Osteocyte (in vitro differentiated cells): ENCODE results near the gene WNK2. TPM values are rescaled to one million over a fixed set of nuclear protein-coding genes. Genes with fewer than 3 reads are reported as not detected.

Experiments
- DNase-seq: peaks from one replicate; pipeline ENCODE4 v3.0.0; 2021; ENCODE audit warnings: mixed read lengths; ENCODE audit not compliant: unreplicated experiment; ENCODE audit errors: extremely low spot score
- H3K27ac Mint-ChIP-seq: one replicate; pipeline ENCODE4 v1.8.0; 2021; ENCODE audit warnings: mild to moderate bottlenecking, mixed read lengths; ENCODE audit not compliant: unreplicated experiment
- H3K27me3 Mint-ChIP-seq: one replicate; pipeline ENCODE4 v1.8.0; 2021; ENCODE audit warnings: mixed read lengths; ENCODE audit not compliant: unreplicated experiment
- H3K36me3 Mint-ChIP-seq: one replicate; pipeline ENCODE4 v1.8.0; 2021; ENCODE audit warnings: mixed read lengths; ENCODE audit not compliant: unreplicated experiment
- H3K4me1 Mint-ChIP-seq: one replicate; pipeline ENCODE4 v1.8.0; 2021; ENCODE audit warnings: mixed read lengths; ENCODE audit not compliant: unreplicated experiment
- H3K4me3 Mint-ChIP-seq: one replicate; pipeline ENCODE4 v1.8.0; 2021; ENCODE audit warnings: mild to moderate bottlenecking, moderate library complexity, mixed read lengths; ENCODE audit not compliant: unreplicated experiment
- H3K9me3 Mint-ChIP-seq: one replicate; pipeline ENCODE4 v1.8.0; 2021; ENCODE audit warnings: mixed read lengths; ENCODE audit not compliant: unreplicated experiment
- total RNA-seq: library from RNA; stranded (reverse); gene quantifications from 2 replicates; pipeline ENCODE4 v1.2.1, GENCODE V29; 2021
- TF ChIP-seq, protein P1 (sequence below): fragments of 200-600 bp; sonication (generic); IDR thresholded peaks from 2 replicates; pipeline ENCODE4 v1.5.0; 2021; ENCODE audit warnings: antibody characterized with exemption, mild to moderate bottlenecking, moderate library complexity

Gene WNK2
- total RNA-seq, 1 donor from 2014 or later = not detected

DNA sequence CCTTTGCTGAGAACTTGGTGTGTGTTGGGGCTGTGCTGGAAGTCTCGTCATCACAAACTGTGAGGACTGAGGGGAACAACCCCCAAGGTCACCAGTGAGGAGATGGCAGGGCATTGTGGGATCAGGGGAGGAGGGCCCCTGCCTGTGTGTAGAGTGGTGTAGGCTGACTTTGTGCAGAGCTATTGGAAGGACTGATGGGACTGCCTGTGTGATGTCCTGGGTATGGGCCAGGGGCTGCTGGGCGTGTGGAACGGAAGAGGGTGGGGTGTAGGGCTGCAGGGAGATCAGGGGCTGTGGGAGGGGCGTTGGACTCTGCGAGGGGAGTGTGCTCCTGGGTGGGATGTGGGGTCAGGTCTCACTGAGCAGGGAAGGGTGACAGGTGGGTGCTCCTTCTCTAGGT is 3.6 kb downstream of the WNK2 start:
- TF ChIP-seq, protein P1, sequence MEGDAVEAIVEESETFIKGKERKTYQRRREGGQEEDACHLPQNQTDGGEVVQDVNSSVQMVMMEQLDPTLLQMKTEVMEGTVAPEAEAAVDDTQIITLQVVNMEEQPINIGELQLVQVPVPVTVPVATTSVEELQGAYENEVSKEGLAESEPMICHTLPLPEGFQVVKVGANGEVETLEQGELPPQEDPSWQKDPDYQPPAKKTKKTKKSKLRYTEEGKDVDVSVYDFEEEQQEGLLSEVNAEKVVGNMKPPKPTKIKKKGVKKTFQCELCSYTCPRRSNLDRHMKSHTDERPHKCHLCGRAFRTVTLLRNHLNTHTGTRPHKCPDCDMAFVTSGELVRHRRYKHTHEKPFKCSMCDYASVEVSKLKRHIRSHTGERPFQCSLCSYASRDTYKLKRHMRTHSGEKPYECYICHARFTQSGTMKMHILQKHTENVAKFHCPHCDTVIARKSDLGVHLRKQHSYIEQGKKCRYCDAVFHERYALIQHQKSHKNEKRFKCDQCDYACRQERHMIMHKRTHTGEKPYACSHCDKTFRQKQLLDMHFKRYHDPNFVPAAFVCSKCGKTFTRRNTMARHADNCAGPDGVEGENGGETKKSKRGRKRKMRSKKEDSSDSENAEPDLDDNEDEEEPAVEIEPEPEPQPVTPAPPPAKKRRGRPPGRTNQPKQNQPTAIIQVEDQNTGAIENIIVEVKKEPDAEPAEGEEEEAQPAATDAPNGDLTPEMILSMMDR = no peak
- Mint-ChIP-seq H3K4me1 (peaks cover 3% of the 10 kb centered on the region), H3K4me3 (no peak overlapping the region), H3K36me3 (no peaks in the 10 kb centered on the region), H3K27me3 (peaks cover 44% of the 10 kb centered on the region), H3K27ac (no peak overlapping the region), H3K9me3 (no peaks in the 10 kb centered on the region)
- DNase-seq = no peak

DNA sequence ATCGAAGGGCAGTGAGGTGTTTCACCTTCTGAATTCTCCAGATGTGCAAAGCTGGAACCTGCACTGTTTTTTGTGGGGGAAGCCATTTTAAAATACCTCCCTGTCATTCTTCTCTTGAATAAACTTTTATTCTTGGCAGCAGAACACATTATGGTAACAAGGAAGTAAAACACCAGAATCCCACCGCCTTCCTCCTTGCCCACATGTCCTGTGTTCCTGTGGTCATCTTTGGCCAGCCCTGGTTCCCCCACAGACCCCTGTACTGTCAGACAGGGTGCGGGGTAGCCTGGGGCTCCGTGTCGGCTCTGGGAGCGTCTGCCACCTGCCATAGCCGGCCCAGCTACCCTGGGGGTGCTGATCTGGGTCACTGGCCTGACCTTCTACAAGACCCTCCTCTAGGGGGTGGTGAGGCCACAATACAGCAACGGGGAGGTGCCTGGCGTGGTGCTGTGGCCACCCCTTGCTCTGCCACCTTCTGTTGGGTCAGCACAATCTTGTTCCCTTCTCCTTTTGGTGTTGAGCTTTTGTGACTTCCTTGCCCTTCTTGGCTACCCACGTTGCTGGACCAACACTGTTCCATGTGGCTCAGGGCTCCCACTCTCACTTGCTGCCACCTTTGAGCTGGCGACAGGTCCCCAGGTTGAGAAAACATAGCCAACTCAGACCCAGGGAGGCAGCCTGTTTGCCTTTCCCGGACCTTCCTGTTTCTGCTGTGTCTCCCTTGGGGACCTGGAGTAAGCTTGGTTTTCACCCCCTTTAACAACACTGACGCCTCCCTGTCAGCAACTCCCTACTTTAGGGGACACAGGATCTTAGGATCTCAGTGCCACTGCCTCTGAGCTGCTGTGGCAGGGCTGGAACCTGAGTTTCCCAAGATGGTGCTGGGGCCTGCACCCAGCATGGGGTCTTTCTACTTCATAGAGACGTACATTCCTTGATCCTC is 4.8 kb downstream of the WNK2 start:
- peaks cover 36% of the 10 kb centered on the region for H3K27me3 Mint-ChIP-seq
- H3K4me1 Mint-ChIP-seq = peaks cover 3% of the 10 kb centered on the region

DNA sequence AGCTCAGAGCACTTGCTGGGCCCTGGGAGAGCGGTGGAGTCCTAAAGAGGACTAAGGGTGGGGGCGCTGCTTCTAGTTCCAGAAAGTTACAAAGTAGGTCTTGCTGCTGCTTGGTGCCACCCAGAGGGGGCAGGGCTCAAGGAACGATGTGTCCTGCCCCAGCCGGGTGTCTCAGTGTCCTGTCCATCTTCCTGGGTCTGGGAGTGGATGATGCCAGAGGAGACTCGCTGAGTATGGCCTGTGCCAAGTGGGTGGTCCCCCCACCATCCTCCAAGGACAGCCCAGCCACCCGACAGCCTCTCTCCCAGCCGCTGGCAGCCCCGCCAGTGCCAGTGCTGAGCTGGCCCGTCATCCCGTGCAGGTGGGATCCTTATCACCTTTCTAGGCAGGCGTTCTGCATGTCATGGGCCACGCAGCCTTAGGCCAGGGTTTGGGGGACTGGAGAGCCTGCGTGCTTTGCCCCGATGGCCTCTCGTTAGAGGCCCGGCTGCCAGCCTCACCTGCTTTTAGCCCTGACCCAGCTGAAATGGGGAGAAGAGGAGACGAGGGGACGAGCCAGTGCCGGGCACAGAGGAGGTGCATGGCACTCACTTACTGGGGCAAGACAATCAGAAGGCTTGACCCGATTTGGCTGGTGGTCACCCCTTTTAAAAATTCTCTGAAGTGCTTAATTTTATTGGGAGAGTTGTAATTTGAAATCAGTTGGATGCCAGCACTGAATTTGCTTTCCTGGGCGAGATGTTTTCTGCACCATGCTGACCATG is 5.6 kb downstream of the WNK2 start:
- Mint-ChIP-seq H3K4me3 (no peak overlapping the region), H3K27ac (no peak overlapping the region), H3K27me3 (peaks cover 44% of the 10 kb centered on the region), H3K4me1 (peaks cover under 1% of the 10 kb centered on the region), H3K9me3 (no peaks in the 10 kb centered on the region), H3K36me3 (no peaks in the 10 kb centered on the region)
- DNase-seq = no peak
- TF ChIP-seq, protein P1 = no peak

More for the DNA sequence above, 4.8 kb downstream of the WNK2 start:
- no peak for DNase-seq
- H3K36me3 Mint-ChIP-seq = no peaks in the 10 kb centered on the region
- TF ChIP-seq, protein P1 = no peak
- no peaks in the 10 kb centered on the region for H3K9me3 Mint-ChIP-seq
- no peak overlapping the region for H3K27ac Mint-ChIP-seq
- no peak overlapping the region for H3K4me3 Mint-ChIP-seq

DNA sequence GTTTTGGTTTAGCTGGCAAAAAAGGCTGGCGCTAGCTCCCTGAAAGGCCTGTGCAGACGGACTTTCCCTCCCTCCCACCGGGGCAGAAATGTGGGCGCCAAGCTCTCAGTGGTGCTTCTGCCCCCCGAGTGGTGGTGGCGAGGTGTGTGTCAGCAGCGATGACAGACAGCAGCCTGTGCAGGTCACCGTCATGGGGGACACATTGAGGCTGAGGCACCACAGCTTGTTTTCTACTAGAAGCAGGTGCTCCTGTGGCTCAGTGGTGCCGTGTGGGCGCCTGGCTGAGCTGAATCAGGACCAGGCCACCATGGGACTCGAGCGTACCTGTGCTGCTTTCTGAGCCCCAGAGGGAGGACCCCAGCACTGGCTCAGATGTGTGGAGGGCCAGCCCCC is 6.2 kb downstream of the WNK2 start:
- no peaks in the 10 kb centered on the region for H3K4me1 Mint-ChIP-seq

More for the DNA sequence above, 6.2 kb downstream of the WNK2 start:
- Mint-ChIP-seq H3K9me3 (no peaks in the 10 kb centered on the region), H3K36me3 (no peaks in the 10 kb centered on the region), H3K27ac (no peak overlapping the region), H3K27me3 (peaks cover 49% of the 10 kb centered on the region), H3K4me3 (no peak overlapping the region)
- DNase-seq = no peak
- TF ChIP-seq, protein P1 = no peak
